ENCODE results near the gene PRKN.

PRKN gene

DNA sequence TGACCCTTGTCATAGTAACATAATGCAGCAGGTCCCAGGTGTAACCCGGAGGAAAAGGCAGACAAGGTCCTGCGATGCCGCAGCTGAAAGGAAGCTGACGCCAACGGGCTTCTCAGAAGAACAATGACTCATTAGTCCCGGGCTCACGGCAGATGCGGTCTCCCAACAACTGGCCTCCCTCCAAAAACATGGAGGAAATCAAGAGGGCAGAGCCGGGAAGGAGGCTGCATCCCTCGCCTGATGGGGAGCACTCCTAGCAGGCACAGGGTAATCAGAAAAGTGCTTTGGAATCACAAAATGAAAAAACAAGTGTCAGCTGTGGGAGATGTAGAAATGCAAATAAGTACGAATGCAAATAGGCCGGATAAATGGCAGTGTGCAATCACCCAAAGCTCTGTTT lies 1288.5 kb downstream of the PRKN start:
- Mint-ChIP-seq H3K4me3 (no peak overlapping the region), H3K27ac (no peak overlapping the region), H3K27me3 (peaks cover 1% of the 10 kb centered on the region), H3K4me1 (no peaks in the 10 kb centered on the region), H3K36me3 (no peaks in the 10 kb centered on the region), H3K9me3 (no peaks in the 10 kb centered on the region)
- ATAC-seq (ENCODE audit: low read depth) (no peak), DNase-seq (ENCODE audit: low spot score in 2 of 2) (no peak)

DNA sequence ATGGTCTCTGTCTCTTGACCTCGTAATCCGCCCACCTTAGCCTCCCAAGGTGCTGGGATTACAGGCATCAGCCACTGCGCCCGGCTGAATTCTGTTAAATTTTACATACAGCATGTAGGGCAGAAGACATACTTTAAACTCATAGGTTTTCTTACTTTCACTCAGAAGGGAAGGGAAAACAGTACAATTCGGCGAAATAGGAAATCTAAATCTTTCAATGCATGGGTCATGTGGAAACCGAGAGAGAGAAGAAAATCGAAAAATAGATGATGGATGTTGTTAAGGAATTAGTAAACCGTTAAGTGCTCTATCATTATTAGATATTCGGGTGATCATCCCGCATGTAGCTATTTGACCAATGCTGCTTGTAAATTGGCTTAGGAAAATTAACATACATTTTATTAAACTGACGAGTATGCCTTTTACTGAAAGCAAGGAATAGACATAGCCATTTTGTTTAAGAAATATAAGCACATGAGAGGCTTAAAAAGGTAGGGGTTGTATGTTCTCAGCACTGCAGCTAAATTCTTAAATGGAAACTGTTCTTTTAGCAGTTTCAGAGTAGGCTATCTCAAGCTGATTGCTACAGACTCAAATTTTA lies 1289.0 kb downstream of the PRKN start:
- no peak for DNase-seq (ENCODE audit: low spot score in 2 of 2)
- no peak overlapping the region for H3K27ac Mint-ChIP-seq
- H3K4me3 Mint-ChIP-seq: no peak overlapping the region
- H3K9me3 Mint-ChIP-seq: no peaks in the 10 kb centered on the region
- no peak for ATAC-seq (ENCODE audit: low read depth)
- peaks cover 1% of the 10 kb centered on the region for H3K27me3 Mint-ChIP-seq
- H3K36me3 Mint-ChIP-seq: no peaks in the 10 kb centered on the region
- H3K4me1 Mint-ChIP-seq: no peaks in the 10 kb centered on the region

DNA sequence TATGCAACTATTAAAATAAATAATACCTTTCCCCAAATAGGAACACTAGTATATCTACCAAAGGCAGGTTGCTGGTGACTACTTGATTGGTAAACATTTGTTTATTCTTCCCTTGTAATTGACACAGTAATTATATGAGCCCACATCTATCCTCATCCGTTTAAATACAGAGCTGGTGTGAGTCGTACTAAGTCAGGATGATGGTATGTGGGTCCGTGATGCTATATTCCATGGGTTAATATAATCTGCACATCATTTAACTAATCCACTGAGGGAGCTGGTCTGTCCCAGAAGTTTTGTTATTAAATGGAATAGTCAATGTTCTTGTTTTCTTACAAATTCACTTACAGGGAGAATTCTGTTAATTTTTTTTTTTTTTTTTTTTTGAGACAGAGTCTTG lies 1289.7 kb downstream of the PRKN start:
- H3K9me3 Mint-ChIP-seq: no peaks in the 10 kb centered on the region
- no peaks in the 10 kb centered on the region for H3K4me1 Mint-ChIP-seq
- H3K4me3 Mint-ChIP-seq: no peak overlapping the region
- no peak for DNase-seq (ENCODE audit: low spot score in 2 of 2)
- no peaks in the 10 kb centered on the region for H3K36me3 Mint-ChIP-seq
- ATAC-seq (ENCODE audit: low read depth): no peak
- H3K27ac Mint-ChIP-seq: no peak overlapping the region
- H3K27me3 Mint-ChIP-seq: peaks cover 1% of the 10 kb centered on the region

DNA sequence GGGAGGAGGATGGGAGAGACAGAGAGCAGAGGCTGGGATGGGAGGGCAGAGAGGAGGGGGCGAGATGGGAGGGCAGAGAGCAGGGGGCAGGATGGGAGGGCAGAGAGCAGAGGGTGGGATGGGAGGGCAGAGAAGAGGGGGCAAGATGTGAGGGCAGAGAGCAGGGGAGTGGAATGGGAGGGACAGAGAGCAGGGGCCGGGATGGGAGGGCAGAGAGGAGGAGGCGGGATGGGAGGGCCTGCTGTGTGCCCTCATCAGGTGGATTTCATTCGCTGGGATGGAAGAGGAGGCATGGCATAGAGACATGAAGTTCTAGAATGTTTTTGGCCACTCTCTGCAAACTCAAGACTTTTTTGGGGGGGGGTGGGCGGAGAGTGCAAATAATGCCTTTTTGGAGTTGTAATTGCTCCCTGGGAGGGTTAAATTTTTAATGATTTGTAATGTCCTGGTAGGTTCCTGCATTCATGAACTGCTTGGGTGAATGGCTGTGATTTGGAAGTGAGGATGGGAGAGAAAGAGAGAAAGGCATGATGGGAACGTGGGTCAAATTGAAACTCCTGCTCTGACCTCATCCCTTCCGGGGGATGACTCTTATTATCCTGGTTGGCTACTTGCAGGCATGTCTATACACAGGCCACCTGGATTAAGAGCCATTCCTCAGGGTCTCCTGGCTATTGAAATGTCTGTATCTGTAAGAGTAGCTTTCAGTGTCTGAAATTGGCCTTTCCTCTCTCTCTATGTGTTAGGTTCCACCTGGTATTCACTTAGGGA lies 1291.3 kb downstream of the PRKN start:
- ATAC-seq (ENCODE audit: low read depth) (no peak), DNase-seq (ENCODE audit: low spot score in 2 of 2) (no peak)
- Mint-ChIP-seq H3K4me1 (no peaks in the 10 kb centered on the region), H3K4me3 (no peak overlapping the region), H3K27ac (no peak overlapping the region), H3K36me3 (no peaks in the 10 kb centered on the region), H3K27me3 (peaks cover 1% of the 10 kb centered on the region), H3K9me3 (no peaks in the 10 kb centered on the region)

DNA sequence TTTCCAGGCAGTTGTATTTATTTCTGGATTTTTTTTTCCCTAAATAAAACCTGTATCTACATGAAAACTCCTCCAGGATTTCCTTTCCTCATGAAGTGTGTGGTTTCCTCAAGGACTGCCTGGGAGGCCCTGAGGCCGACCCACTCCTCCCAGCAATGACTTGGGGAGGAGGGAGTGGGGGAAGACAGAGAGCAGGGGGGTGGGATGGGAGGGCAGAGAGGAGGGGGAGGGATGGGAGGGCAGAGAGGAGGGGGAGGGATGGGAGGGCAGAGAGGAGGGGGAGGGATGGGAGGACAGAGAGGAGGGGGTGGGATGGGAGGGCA lies 1291.9 kb downstream of the PRKN start:
- Mint-ChIP-seq H3K36me3 (no peaks in the 10 kb centered on the region), H3K9me3 (no peaks in the 10 kb centered on the region)

DNA sequence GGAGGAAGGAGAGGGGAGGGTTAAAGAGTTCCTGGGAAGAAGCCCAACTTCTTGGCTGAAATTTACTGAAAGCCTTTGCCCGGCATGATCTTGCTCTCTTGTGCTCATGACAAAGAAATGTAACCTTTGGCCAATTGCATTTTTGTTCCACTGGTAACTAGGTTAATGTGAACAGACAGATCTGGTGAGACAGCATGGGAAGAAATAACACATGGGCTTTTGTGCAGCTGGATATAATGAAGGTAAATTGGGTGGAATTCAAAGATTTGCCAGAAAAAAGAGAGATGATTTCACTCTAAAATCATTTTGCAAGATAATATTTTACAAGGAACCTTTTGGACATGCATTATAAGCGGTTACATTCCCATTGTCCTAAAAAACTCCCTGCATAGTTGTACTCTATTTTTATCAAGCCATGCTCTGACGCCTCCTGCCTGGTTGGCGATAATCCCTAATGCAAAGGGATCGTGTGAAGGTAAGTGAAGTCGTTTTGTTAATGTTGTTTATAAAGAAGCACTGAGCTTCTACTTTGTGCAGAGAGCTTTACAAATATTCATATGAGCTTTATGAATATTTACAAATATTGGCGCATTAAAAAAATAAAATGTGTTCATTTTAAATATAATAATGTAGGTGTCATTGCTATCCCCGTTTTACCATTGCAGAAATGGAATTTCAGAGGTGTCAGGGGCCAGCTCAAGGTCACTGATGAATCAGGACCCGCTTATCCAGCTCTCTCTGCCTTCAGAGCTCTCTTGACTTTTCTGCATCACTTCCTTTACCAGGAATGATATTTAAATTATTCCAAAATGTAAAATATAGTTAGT lies 1292.4 kb downstream of the PRKN start:
- H3K4me1 Mint-ChIP-seq: no peaks in the 10 kb centered on the region
- no peak for DNase-seq (ENCODE audit: low spot score in 2 of 2)
- no peaks in the 10 kb centered on the region for H3K9me3 Mint-ChIP-seq

More for the DNA sequence above, 1291.9 kb downstream of the PRKN start:
- ATAC-seq (ENCODE audit: low read depth) (no peak), DNase-seq (ENCODE audit: low spot score in 2 of 2) (no peak)
- no peak overlapping the region for H3K27ac Mint-ChIP-seq
- H3K27me3 Mint-ChIP-seq: peaks cover 1% of the 10 kb centered on the region
- H3K4me3 Mint-ChIP-seq: no peak overlapping the region
- H3K4me1 Mint-ChIP-seq: no peaks in the 10 kb centered on the region

DNA sequence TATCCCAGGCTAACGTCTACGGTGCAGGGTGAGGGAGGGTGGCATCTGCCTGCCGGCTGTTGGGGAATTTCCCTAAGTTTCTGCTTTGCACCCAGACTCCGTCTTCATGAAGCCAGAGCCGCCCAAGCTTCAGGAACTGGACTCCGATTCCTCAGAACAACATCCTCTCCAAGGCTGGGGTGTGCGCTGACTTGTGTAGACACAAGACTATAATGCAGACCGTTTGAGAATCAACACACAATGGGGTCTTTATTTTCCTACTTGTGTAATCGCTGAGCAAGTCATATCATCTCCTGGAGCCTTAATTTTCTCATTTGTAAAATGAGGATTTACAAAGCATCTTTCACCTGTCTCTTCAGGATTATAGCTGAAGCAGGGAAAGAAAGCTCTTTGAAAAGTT lies 1293.2 kb downstream of the PRKN start:
- H3K4me3 Mint-ChIP-seq: no peak overlapping the region
- peaks cover 1% of the 10 kb centered on the region for H3K36me3 Mint-ChIP-seq
- H3K9me3 Mint-ChIP-seq: peaks cover 1% of the 10 kb centered on the region
- ATAC-seq (ENCODE audit: low read depth) (no peak), DNase-seq (ENCODE audit: low spot score in 2 of 2) (no peak)
- H3K4me1 Mint-ChIP-seq: no peaks in the 10 kb centered on the region
- H3K27me3 Mint-ChIP-seq: peaks cover 1% of the 10 kb centered on the region
- H3K27ac Mint-ChIP-seq: no peak overlapping the region

More for the DNA sequence above, 1292.4 kb downstream of the PRKN start:
- H3K27me3 Mint-ChIP-seq: peaks cover 1% of the 10 kb centered on the region
- no peak overlapping the region for H3K27ac Mint-ChIP-seq
- H3K36me3 Mint-ChIP-seq: no peaks in the 10 kb centered on the region
- no peak for ATAC-seq (ENCODE audit: low read depth)
- H3K4me3 Mint-ChIP-seq: no peak overlapping the region

DNA sequence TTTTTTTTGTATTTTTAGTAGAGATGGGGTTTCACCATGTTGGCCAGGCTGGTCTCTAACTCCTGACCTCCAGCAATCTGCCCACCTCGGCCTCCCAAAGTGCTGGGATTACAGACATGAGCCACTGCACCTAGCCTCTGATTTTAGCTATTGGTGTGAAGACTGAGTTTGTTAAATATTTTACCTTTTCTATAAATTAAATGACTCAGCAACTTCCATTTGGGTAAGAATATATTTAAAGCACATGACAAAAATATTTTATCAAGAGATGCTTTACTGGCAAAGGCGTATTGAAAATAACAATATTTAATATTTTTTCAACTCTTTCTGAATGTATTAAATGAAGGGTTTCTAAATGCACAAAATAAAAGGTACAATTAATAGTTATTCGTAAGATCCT lies 1295.0 kb downstream of the PRKN start:
- H3K27me3 Mint-ChIP-seq: peaks cover 1% of the 10 kb centered on the region
- no peak overlapping the region for H3K27ac Mint-ChIP-seq
- H3K4me3 Mint-ChIP-seq: no peak overlapping the region
- H3K4me1 Mint-ChIP-seq: no peaks in the 10 kb centered on the region
- peaks cover 3% of the 10 kb centered on the region for H3K9me3 Mint-ChIP-seq
- DNase-seq (ENCODE audit: low spot score in 2 of 2) (no peak), ATAC-seq (ENCODE audit: low read depth) (no peak)
- H3K36me3 Mint-ChIP-seq: peaks cover 3% of the 10 kb centered on the region

DNA sequence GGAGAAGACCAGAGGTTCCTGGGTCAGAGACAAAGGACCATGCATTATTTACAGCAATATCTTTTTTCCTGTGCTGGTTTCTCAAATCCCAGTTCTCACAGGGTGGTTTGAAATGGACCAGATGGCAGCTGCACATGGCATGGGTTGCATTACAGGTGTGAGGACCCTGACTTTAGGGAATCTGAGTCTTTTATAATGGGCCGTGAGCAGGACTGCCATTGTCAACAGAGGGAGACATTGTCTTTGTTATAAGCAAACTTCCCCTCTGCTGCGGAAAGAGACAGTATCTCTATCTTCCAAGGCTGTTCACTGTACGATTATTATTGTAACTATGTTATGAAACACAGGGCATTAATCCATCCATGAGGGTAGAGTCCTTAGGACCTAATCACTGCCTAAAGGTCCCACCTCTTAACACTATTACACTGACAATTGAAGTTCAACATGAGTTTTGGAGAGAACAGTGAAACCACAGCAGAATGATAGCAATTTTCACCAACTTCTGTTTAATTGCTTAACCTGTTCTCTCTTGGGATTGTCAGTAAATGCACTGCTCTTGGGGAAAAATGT lies 1297.6 kb downstream of the PRKN start:
- Mint-ChIP-seq H3K27ac (no peak overlapping the region), H3K4me1 (no peaks in the 10 kb centered on the region), H3K36me3 (peaks cover 5% of the 10 kb centered on the region), H3K9me3 (peaks cover 4% of the 10 kb centered on the region), H3K27me3 (peaks cover 3% of the 10 kb centered on the region), H3K4me3 (no peak overlapping the region)
- ATAC-seq (ENCODE audit: low read depth) (no peak), DNase-seq (ENCODE audit: low spot score in 2 of 2) (no peak)

DNA sequence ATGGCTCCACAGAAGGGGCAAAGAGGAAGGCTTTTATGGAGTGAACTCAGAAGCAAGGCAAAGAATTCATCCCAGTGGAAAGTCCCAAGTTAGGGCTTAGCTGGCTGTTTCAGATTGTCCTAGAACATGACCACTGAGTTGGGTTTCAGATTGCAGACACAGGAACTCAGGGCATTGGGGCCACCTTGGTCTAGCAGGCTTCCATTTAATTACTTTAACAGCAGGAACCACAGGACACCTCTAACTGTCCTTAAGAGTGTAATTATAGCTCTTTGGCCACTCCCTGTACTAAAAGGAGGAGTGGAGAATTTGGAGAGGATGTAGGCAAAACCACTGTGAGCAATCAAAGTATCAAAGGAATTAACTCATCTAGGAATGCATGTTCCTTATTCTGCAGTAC lies 1303.1 kb downstream of the PRKN start:
- DNase-seq (ENCODE audit: low spot score in 2 of 2) (no peak), ATAC-seq (ENCODE audit: low read depth) (no peak)
- no peak overlapping the region for H3K27ac Mint-ChIP-seq
- peaks cover 4% of the 10 kb centered on the region for H3K36me3 Mint-ChIP-seq
- H3K4me3 Mint-ChIP-seq: no peak overlapping the region
- peaks cover 4% of the 10 kb centered on the region for H3K9me3 Mint-ChIP-seq
- H3K4me1 Mint-ChIP-seq: no peaks in the 10 kb centered on the region
- H3K27me3 Mint-ChIP-seq: peaks cover 5% of the 10 kb centered on the region

DNA sequence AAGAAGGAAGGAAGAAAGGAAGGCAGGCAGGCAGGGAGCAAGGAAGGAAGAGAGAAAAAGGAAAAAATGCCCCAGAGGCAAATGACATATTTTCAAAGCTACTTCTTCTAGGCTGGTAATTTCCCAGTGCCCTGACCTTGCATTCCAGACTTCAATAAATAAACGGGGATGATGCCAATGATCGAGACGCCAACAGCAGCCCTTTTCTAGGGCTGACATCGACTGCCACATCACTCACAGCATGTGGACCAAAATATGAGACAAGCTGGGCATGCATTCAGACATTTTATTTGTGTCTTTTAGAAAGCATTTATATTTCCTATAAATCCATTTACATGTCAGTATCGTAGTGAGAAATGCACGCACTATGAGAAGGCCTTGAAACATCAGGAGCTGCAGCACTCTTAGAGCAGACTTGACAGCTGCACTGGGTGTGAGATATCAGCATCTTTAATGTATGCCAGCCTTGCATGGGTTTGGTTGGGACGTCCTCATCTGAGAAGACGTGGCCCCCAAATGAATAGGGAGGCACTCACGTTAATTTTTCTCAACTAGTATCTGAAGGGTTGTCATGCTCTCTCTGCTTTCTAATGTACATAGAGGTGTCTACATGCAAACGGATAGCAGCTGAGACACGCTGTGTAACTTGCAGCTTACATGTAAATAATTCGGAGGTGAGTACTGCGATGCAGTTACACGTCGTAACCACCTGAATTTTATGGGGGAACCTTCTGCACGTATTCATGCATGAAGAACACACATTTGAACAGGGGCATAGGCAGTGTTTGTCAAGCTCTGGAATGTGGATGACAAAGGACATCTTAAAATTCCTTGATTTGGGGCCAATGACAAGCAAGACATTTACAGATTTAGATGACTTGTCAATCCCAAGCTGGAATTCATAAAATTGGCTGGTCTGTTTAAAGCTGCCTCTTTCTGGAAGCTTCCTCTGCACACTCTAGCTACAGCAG lies 1304.6 kb downstream of the PRKN start:
- H3K27ac Mint-ChIP-seq: no peak overlapping the region
- H3K36me3 Mint-ChIP-seq: peaks cover 1% of the 10 kb centered on the region
- no peak for DNase-seq (ENCODE audit: low spot score in 2 of 2)
- peaks cover 5% of the 10 kb centered on the region for H3K27me3 Mint-ChIP-seq
- no peak for ATAC-seq (ENCODE audit: low read depth)
- H3K4me3 Mint-ChIP-seq: no peak overlapping the region
- H3K9me3 Mint-ChIP-seq: peaks cover 1% of the 10 kb centered on the region
- no peaks in the 10 kb centered on the region for H3K4me1 Mint-ChIP-seq

DNA sequence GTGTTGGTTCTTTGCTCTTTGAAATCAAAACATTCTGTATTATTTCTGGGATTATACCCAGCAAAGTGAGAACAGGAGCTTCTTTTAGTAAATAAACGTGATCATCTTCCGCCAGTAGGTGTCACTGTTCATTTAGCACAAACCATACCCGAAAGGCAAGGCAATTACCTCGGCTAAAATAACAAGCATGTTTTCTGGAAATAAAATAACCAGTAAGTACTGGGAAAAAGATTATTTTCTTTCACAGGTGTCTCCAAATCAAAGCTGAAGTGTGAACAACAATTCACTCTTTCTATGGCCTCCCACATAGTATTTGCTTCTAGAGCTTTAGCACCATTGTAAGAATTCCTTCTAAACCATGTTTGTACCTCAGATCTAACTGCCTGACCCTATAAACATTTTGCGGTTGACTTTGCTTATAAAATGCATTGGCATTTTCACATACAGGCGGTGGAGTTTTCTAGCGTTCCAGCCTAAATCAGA lies 1309.1 kb downstream of the PRKN start:
- DNase-seq (ENCODE audit: low spot score in 2 of 2) (peak; percentile 22 to 25), ATAC-seq (ENCODE audit: low read depth) (no peak)
- Mint-ChIP-seq H3K4me3 (no peak overlapping the region), H3K4me1 (no peaks in the 10 kb centered on the region), H3K36me3 (no peaks in the 10 kb centered on the region), H3K27me3 (peaks cover 8% of the 10 kb centered on the region), H3K9me3 (no peaks in the 10 kb centered on the region), H3K27ac (no peak overlapping the region)

DNA sequence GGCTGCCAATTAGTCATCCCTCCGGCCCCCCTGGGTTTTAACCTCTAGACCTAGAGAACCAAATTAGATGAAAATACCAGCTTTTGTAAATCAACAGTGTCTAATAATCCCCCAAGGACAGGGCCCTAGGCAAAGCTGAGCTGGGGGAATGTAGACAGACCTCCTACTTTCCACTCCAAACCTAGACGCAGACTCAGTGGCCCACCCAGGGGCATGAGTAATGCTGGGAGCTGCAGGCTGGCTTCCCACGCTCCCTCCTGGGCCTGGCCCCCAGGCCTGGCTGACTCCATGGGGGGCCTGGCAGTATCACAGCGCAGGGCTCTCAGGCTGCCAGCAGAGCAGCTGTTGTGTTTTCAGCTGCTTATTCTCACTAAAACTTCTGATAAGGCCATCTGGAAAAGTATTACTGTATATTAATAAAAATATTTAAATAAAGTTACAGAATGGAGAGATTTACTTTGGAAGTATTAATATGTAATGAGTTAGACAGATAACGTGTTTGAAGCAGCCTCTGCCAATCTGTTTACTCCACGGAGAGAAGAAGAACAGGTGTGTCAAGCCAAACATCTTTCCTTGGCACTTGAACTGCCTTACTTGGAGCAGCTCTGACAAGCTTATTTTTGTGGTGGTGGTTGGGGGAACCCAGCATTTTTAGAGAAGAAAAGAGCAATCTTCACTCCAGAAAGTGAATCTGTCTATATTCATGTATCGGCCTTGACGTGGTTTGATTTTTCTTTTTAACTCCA lies 1309.7 kb downstream of the PRKN start:
- Mint-ChIP-seq H3K4me3 (no peak overlapping the region), H3K36me3 (no peaks in the 10 kb centered on the region)
- DNase-seq (ENCODE audit: low spot score in 2 of 2): no peak

More for the DNA sequence above, 1309.7 kb downstream of the PRKN start:
- Mint-ChIP-seq H3K4me1 (no peaks in the 10 kb centered on the region), H3K27ac (no peak overlapping the region), H3K9me3 (no peaks in the 10 kb centered on the region), H3K27me3 (peaks cover 8% of the 10 kb centered on the region)
- no peak for ATAC-seq (ENCODE audit: low read depth)

All from memory B cell (primary cell).